ENCODE measurements around the gene CD207. TPM values are rescaled to one million over a fixed set of nuclear protein-coding genes. Genes with fewer than 3 reads are reported as not detected.
"Not testable (repeated sequence)": the region's sequence is repeated elsewhere in the genome, so short reads cannot be mapped to it uniquely, and the experiment has no call there.

Gene CD207
- under 1 TPM in 1 of 4 donors, not detected in 3; 0.21 TPM for total RNA-seq

- whole genome bisulfite sequencing, 2 donors, result 91 to 94% methylated on average over 4 of the region's 4 CpGs
- no peaks in the 10 kb centered on the region for H3K36me3 ChIP-seq
- H3K4me3 ChIP-seq, result no peak within 1 kb of the TSS
- no peaks in the 10 kb centered on the region for H3K4me1 ChIP-seq
- H3K27ac ChIP-seq, result no peak within 1 kb of the TSS
- peaks cover 0 to 3% (median 0%) of the 10 kb centered on the region in 4 donors for H3K9me3 ChIP-seq
- no peaks in the 10 kb centered on the region for H3K27me3 ChIP-seq
- DNase-seq (ENCODE audit: low spot score in 2 of 2), result no peak
- TF ChIP-seq CTCF (IDR thresholded peaks at IDR 0.05) (no peak), EP300 (IDR thresholded peaks at IDR 0.05) (no peak), POLR2A (IDR thresholded peaks at IDR 0.05) (no peak)
Observed at GRCh38 chr2:70835643-70836042, at the start of gene CD207. Gene CD207, minus strand, starts transcription at chr2:70835816. Its CDS starts 40 bp downstream, at chr2:70835776.

DNA sequence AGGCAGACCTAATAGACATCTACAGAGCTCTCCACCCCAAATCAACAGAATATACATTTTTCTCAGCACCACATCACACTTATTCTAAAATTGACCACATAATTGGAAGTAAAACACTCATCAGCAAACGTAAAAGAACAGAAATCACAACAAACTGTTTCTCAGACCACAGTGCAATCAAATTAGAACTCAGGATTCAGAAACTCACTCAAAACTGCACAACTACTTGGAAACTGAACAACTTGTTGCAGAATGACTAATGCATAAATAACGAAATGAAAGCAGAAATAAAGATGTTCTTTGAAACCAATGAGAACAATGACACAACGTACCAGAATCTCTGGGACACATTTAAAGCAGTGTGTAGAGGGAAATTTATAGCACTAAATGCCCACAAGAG is 42.9 kb upstream of the CD207 start:
- not testable (repeated sequence) for DNase-seq (ENCODE audit: low spot score in 2 of 2); H3K4me1 ChIP-seq; H3K36me3 ChIP-seq; H3K4me3 ChIP-seq; H3K27ac ChIP-seq
- 59 to 65% methylated on average over 3 of the region's 3 CpGs for WGBS, 2 donors
- Histone ChIP-seq H3K27me3 (peaks cover 0 to 64% of the 10 kb centered on the region in 2 donors), H3K9me3 (peaks cover 0 to 18% (median 0%) of the 10 kb centered on the region in 4 donors)

DNA sequence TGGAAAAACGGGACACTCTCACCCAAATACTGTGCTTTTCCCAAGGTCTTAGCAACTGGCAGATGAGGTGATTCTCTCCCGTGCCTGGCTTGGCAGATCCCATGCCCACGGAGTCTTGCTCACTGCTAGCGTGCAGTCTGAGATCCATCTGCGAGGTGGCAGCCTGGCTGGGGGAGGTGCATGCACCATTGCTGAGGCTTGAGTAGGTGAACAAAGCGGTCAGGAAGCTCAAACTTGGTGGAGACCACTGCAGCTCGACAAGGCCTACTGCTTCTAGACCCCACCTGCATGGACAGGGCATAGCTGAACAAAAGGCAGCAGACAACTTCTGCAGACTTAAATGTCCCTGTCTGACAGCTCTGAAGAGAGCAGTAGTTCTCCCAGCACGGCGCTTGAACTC is 40.5 kb upstream of the CD207 start:
- not testable (repeated sequence) for H3K4me1 ChIP-seq; H3K4me3 ChIP-seq; H3K36me3 ChIP-seq; H3K27ac ChIP-seq; DNase-seq (ENCODE audit: low spot score in 2 of 2); H3K9me3 ChIP-seq
- H3K27me3 ChIP-seq, result peaks cover 0 to 69% of the 10 kb centered on the region in 2 donors
- WGBS, 2 donors, result 71 to 78% methylated on average over 9 of the region's 9 CpGs

- H3K27me3 ChIP-seq, result peaks cover 0 to 62% of the 10 kb centered on the region in 2 donors
- H3K4me3 ChIP-seq, result no peak overlapping the region
- no peak for TF ChIP-seq POLR2A (IDR thresholded peaks at IDR 0.05)
- TF ChIP-seq CTCF (IDR thresholded peaks at IDR 0.05), result no peak
- TF ChIP-seq EP300 (IDR thresholded peaks at IDR 0.05), result no peak
- no peak for DNase-seq (ENCODE audit: low spot score in 2 of 2)
- peaks cover 0 to 9% (median 2%) of the 10 kb centered on the region in 4 donors for H3K4me1 ChIP-seq
- no peaks in the 10 kb centered on the region for H3K36me3 ChIP-seq
- 49 to 55% methylated on average over 4 of the region's 4 CpGs for WGBS, 2 donors
- H3K9me3 ChIP-seq, result peaks cover 0 to 2% (median 0%) of the 10 kb centered on the region in 4 donors
- no peak overlapping the region for H3K27ac ChIP-seq
Observed at GRCh38 chr2:70873541-70873940, 37.9 kb upstream of the CD207 start.

DNA sequence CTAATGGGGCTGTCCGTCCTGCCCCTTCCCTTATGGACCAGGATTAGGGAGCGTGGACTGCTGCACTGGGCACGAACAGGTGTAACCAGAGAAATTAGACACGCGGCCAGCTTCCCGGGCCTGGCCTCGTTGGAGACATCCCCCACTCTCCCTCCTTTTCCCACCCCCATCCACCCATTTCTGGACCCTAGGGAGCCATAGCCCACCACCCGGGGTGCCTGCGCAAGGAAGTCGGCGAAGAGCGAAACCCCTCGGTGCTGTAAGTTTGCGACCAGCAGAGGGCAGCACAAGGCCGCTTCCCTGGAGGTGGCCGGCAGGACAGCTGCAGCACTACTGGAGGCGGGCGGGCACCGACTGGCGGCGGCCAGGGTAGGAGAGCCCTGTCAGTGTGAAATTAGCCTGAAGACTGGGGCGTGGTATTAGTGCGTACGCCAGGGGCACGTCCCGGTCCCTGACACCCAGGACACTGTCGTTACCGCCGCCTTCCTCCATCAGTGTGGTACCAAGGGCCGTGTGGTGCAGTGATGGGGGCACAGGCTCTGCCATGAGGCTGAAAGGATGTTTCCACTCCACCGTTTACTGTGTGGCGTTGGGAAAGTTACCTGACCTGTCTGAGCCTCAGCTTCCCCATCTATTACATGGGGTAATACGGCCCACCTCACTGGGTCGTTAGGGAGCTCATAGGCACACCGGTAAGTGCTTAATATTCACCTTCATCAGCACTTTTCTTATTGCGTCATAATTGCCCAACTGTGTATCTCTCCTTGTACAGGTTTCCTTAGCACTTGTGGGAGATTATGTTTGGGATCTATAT is 36.0 kb upstream of the CD207 start:
- no peak overlapping the region for H3K27ac ChIP-seq
- 17% methylated on average over 31 to 36 of the region's 36 CpGs for WGBS, 2 donors

More for the DNA sequence above, 36.0 kb upstream of the CD207 start:
- H3K36me3 ChIP-seq, result no peaks in the 10 kb centered on the region
- no peaks in the 10 kb centered on the region for H3K9me3 ChIP-seq
- peaks cover 0 to 9% (median 2%) of the 10 kb centered on the region in 4 donors for H3K4me1 ChIP-seq
- TF ChIP-seq POLR2A (IDR thresholded peaks at IDR 0.05) (no peak), CTCF (IDR thresholded peaks at IDR 0.05) (peak; percentile 77 to 92 (median 88))
- peaks cover 0 to 52% of the 10 kb centered on the region in 2 donors for H3K27me3 ChIP-seq
- peak; percentile 59 to 75 for DNase-seq (ENCODE audit: low spot score in 2 of 2)
- peak overlapping the region in 1 of 4 donors; percentile 28 for H3K4me3 ChIP-seq

Measured in tibial nerve (tissue), 4 donors.